Loucy (cell line): Measurements from ENCODE around the gene NTN1.

Experiments used
- H2AFZ ChIP-seq: fragments of 200-600 bp; sonication (generic); 2 replicates; pipeline ENCODE4 v1.6.0; 2016; ENCODE audit warnings: antibody characterized with exemption, mild to moderate bottlenecking, low read length, moderate library complexity
- H3F3A ChIP-seq: fragments of 200-600 bp; 2 replicates; pipeline ENCODE4 v1.6.0; 2016; ENCODE audit warnings: antibody characterized with exemption, low read depth, mild to moderate bottlenecking
- H3K27me3 ChIP-seq: fragments of 200-600 bp; sonication (generic); 2 replicates; pipeline ENCODE4 v1.6.1; 2014; ENCODE audit warnings: low read length, mild to moderate bottlenecking; ENCODE audit not compliant: insufficient read depth, poor library complexity, severe bottlenecking
- H3K36me3 ChIP-seq: fragments of 200-600 bp; sonication (generic); 2 replicates; pipeline ENCODE4 v1.6.1; 2016; ENCODE audit warnings: low read length; ENCODE audit not compliant: insufficient read depth
- H3K4me1 ChIP-seq: fragments of 200-600 bp; sonication (generic); 2 replicates; pipeline ENCODE4 v1.5.1; 2014; ENCODE audit warnings: low read length, mild to moderate bottlenecking; ENCODE audit not compliant: insufficient read depth, poor library complexity, severe bottlenecking
- H3K4me2 ChIP-seq: fragments of 200-600 bp; sonication (generic); 2 replicates; pipeline ENCODE4 v1.6.0; 2014; ENCODE audit warnings: antibody characterized with exemption, low read length, low read depth, mild to moderate bottlenecking; ENCODE audit not compliant: poor library complexity, severe bottlenecking
- H3K4me3 ChIP-seq: fragments of 200-600 bp; sonication (generic); 2 replicates; pipeline ENCODE4 v1.5.1; 2014; ENCODE audit warnings: low read length, mild to moderate bottlenecking, mixed read lengths; ENCODE audit not compliant: poor library complexity, severe bottlenecking
- H3K79me2 ChIP-seq: fragments of 200-600 bp; sonication (generic); 2 replicates; pipeline ENCODE4 v1.6.1; 2014; ENCODE audit warnings: low read length; ENCODE audit not compliant: insufficient read depth
- H3K9ac ChIP-seq: fragments of 200-600 bp; sonication (generic); 2 replicates; pipeline ENCODE4 v1.6.0; 2014; ENCODE audit warnings: mild to moderate bottlenecking, low read depth, low read length, moderate library complexity; ENCODE audit not compliant: poor library complexity, severe bottlenecking
- H3K9me2 ChIP-seq: fragments of 200-600 bp; sonication (generic); replicated peaks from 2 replicates; pipeline ENCODE4 v1.6.1; 2016; ENCODE audit warnings: low read depth, low read length, mixed read lengths
- H3K9me3 ChIP-seq: fragments of 200-600 bp; sonication (generic); 2 replicates; pipeline ENCODE4 v1.6.1; 2014; ENCODE audit warnings: mild to moderate bottlenecking, antibody characterized with exemption, low read length, low read depth; ENCODE audit not compliant: insufficient read depth
- H4K20me1 ChIP-seq: fragments of 200-600 bp; sonication (generic); 2 replicates; pipeline ENCODE4 v1.6.0; 2014; ENCODE audit warnings: antibody characterized with exemption, low read length, mild to moderate bottlenecking; ENCODE audit not compliant: insufficient read depth, poor library complexity, severe bottlenecking
- CTCF ChIP-seq: fragments of 200-600 bp; sonication (generic); conservative IDR thresholded peaks from 2 replicates; pipeline ENCODE4 v1.5.1; 2014; ENCODE audit warnings: mild to moderate bottlenecking, antibody characterized with exemption, low read length
- EZH2phosphoT487 ChIP-seq: fragments of 200-600 bp; IDR thresholded peaks from 2 replicates; pipeline ENCODE4 v1.6.1; 2018; ENCODE audit warnings: antibody characterized with exemption, mild to moderate bottlenecking, moderate library complexity, borderline replicate concordance

Gene NTN1

GRCh38 chr17:9056566-9056965 lies 35.3 kb downstream of the NTN1 start:
- Histone ChIP-seq H3K4me2 (no peak overlapping the region), H4K20me1 (no peaks in the 10 kb centered on the region), H3F3A (no peaks in the 10 kb centered on the region), H3K9ac (no peak overlapping the region), H3K9me3 (no peaks in the 10 kb centered on the region), H3K27me3 (no peaks in the 10 kb centered on the region), H3K36me3 (no peaks in the 10 kb centered on the region), H3K79me2 (no peaks in the 10 kb centered on the region), H3K4me3 (no peak overlapping the region), H3K9me2 (no peaks in the 10 kb centered on the region), H3K4me1 (no peaks in the 10 kb centered on the region), H2AFZ (no peak overlapping the region)
- TF ChIP-seq CTCF (no peak), EZH2phosphoT487 (no peak)

- no peaks in the 10 kb centered on the region for H3F3A ChIP-seq
Observed at GRCh38 chr17:9057310-9057709, 36.0 kb downstream of the NTN1 start.

GRCh38 chr17:9062399-9062902 lies 41.1 kb downstream of the NTN1 start:
- Histone ChIP-seq H3K4me2 (no peak overlapping the region), H3K4me3 (no peak overlapping the region), H3K9ac (no peak overlapping the region), H4K20me1 (no peaks in the 10 kb centered on the region), H3K9me3 (no peaks in the 10 kb centered on the region), H3K4me1 (no peaks in the 10 kb centered on the region), H3K79me2 (no peaks in the 10 kb centered on the region), H3K9me2 (no peaks in the 10 kb centered on the region), H3K27me3 (no peaks in the 10 kb centered on the region), H3F3A (no peaks in the 10 kb centered on the region), H3K36me3 (no peaks in the 10 kb centered on the region), H2AFZ (no peak overlapping the region)
- TF ChIP-seq EZH2phosphoT487, result no peak
- no peak for TF ChIP-seq CTCF

More at GRCh38 chr17:9057310-9057709, 36.0 kb downstream of the NTN1 start:
- no peaks in the 10 kb centered on the region for H3K9me3 ChIP-seq
- no peak overlapping the region for H3K9ac ChIP-seq
- H4K20me1 ChIP-seq, result no peaks in the 10 kb centered on the region
- H3K4me2 ChIP-seq, result no peak overlapping the region
- H3K79me2 ChIP-seq, result no peaks in the 10 kb centered on the region
- H3K4me3 ChIP-seq, result no peak overlapping the region
- no peaks in the 10 kb centered on the region for H3K36me3 ChIP-seq
- no peak overlapping the region for H2AFZ ChIP-seq
- TF ChIP-seq EZH2phosphoT487 (no peak), CTCF (no peak)
- H3K9me2 ChIP-seq, result no peaks in the 10 kb centered on the region
- H3K27me3 ChIP-seq, result no peaks in the 10 kb centered on the region
- no peaks in the 10 kb centered on the region for H3K4me1 ChIP-seq
